HG03457 (cell line): Measurements from ENCODE around the gene ADD2.
"Not testable (repeated sequence)": the region's sequence is repeated elsewhere in the genome, so short reads cannot be mapped to it uniquely, and the experiment has no call there.

ENCODE experiments used
- ATAC-seq: cut with Tn5 transposase; IDR thresholded peaks from one replicate; pipeline ENCODE4 v1.9.1; 2021; ENCODE audit warnings: moderate number of reproducible peaks; ENCODE audit not compliant: unreplicated experiment

ADD2 gene

GRCh38 chr2:70753902-70754301, 14.1 kb downstream of the ADD2 start:
- ATAC-seq = no peak

GRCh38 chr2:70753031-70753430, 15.0 kb downstream of the ADD2 start:
- ATAC-seq = no peak

GRCh38 chr2:70752396-70752795, 15.6 kb downstream of the ADD2 start:
- ATAC-seq = no peak

- ATAC-seq = no peak
Measured at GRCh38 chr2:70751881-70752280, 16.1 kb downstream of the ADD2 start.

GRCh38 chr2:70750320-70750719, 17.7 kb downstream of the ADD2 start:
- ATAC-seq = no peak

- ATAC-seq = no peak
Measured at GRCh38 chr2:70748002-70748784, 19.8 kb downstream of the ADD2 start.

- ATAC-seq = no peak
Measured at GRCh38 chr2:70747284-70747683, 20.7 kb downstream of the ADD2 start.

GRCh38 chr2:70746094-70746974, 21.7 kb downstream of the ADD2 start:
- ATAC-seq = no peak

- ATAC-seq = no peak
Measured at GRCh38 chr2:70745276-70745825, 22.6 kb downstream of the ADD2 start.

- ATAC-seq = no peak
Measured at GRCh38 chr2:70744397-70744796, 23.6 kb downstream of the ADD2 start.

- no peak for ATAC-seq
Measured at GRCh38 chr2:70743677-70744076, 24.3 kb downstream of the ADD2 start.

GRCh38 chr2:70743068-70743467, 24.9 kb downstream of the ADD2 start:
- ATAC-seq = no peak

- not testable (repeated sequence) for ATAC-seq
Measured at GRCh38 chr2:70739492-70739891, 28.5 kb downstream of the ADD2 start.

- no peak for ATAC-seq
Measured at GRCh38 chr2:70738159-70738558, 29.8 kb downstream of the ADD2 start.

GRCh38 chr2:70735071-70735470, 32.9 kb downstream of the ADD2 start:
- ATAC-seq = no peak

GRCh38 chr2:70733646-70734180, 34.3 kb downstream of the ADD2 start:
- no peak for ATAC-seq

- no peak for ATAC-seq
Measured at GRCh38 chr2:70732766-70733645, 35.0 kb downstream of the ADD2 start.

- no peak for ATAC-seq
Measured at GRCh38 chr2:70730730-70731129, 37.3 kb downstream of the ADD2 start.

GRCh38 chr2:70729647-70730046, 38.4 kb downstream of the ADD2 start:
- no peak for ATAC-seq

GRCh38 chr2:70728128-70728527, 39.9 kb downstream of the ADD2 start:
- ATAC-seq = no peak
